Measurements from ENCODE around the gene C16orf82. TPM values are rescaled to one million over a fixed set of nuclear protein-coding genes. Genes with fewer than 3 reads are reported as not detected.
A peak's percentile ranks its signal among the peaks of the same experiment; 100 is the strongest.

The C16orf82 gene
- total and polyA plus RNA-seq, 9 of the 15 experiments (the other 6 are each of a cell fraction or from before 2014, with no cell fraction given): not detected

DNA sequence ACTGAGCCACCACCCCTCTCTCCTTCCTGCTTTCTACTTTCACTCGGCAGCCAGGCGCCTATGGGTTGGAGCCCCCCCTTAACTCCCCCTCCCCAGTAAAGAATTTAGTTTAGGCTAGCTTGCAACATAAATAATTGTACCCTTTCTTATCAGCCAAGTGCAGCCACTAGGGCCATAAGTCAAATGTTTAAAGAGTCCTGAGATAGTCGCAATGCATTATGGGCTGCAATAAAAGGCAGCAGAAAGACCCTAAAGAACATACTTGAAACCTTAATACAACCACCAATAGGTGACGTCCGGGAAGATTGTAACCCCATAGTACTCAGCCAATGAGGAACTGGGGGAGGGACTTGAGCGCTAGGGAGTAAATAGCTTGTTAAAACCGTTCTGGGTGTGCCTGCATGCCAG, 40.5 kb downstream of the C16orf82 start (continued):
- peak; percentile 24; the same call in 1 of the 2 replicates for TF ChIP-seq SPI1 (IDR thresholded peaks at IDR 0.05; ENCODE audit: borderline replicate concordance, low read depth, low read length)
- peak; percentile 15; the same call in 1 of the 2 replicates for TF ChIP-seq ZNF766 (CRISPR knock-in tag; conservative IDR thresholded peaks at IDR 0.05)
- TF ChIP-seq ZNF76 (CRISPR knock-in tag; IDR thresholded peaks at IDR 0.05; ENCODE audit: borderline replicate concordance): no peak
- TF ChIP-seq ZFPM2 (CRISPR knock-in tag; IDR thresholded peaks at IDR 0.05): no peak
- no peak for TF ChIP-seq SRSF1 (IDR thresholded peaks at IDR 0.05; ENCODE audit: low read depth, low read length)
- peak; percentile 78 for TF ChIP-seq CBFA2T3 (IDR thresholded peaks at IDR 0.05)
- peak; percentile 90 for TF ChIP-seq VEZF1 (CRISPR knock-in tag; IDR thresholded peaks at IDR 0.05)
- peak; percentile 23 for TF ChIP-seq TBP (optimal IDR thresholded peaks at IDR 0.05; ENCODE audit: low read depth, low read length)
- TF ChIP-seq, protein P1, sequence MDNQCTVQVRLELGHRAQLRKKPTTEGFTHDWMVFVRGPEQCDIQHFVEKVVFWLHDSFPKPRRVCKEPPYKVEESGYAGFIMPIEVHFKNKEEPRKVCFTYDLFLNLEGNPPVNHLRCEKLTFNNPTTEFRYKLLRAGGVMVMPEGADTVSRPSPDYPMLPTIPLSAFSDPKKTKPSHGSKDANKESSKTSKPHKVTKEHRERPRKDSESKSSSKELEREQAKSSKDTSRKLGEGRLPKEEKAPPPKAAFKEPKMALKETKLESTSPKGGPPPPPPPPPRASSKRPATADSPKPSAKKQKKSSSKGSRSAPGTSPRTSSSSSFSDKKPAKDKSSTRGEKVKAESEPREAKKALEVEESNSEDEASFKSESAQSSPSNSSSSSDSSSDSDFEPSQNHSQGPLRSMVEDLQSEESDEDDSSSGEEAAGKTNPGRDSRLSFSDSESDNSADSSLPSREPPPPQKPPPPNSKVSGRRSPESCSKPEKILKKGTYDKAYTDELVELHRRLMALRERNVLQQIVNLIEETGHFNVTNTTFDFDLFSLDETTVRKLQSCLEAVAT (IDR thresholded peaks at IDR 0.05): no peak
- peak; percentile 62 for TF ChIP-seq SOX6 (IDR thresholded peaks at IDR 0.05)
- TF ChIP-seq ETV6 (IDR thresholded peaks at IDR 0.05; ENCODE audit: borderline replicate concordance in 1 of 2, low read depth in 2 of 2, low read length in 1 of 2): no peak
- no peak for TF ChIP-seq ETV6 (CRISPR knock-in tag; IDR thresholded peaks at IDR 0.05; ENCODE audit: borderline replicate concordance)
- no peak for TF ChIP-seq MAZ (CRISPR knock-in tag; conservative IDR thresholded peaks at IDR 0.05 in 1 of 2, IDR thresholded peaks at IDR 0.05 in 1 of 2)
- TF ChIP-seq PREB (CRISPR knock-in tag; IDR thresholded peaks at IDR 0.05): no peak
- TF ChIP-seq, protein P2, sequence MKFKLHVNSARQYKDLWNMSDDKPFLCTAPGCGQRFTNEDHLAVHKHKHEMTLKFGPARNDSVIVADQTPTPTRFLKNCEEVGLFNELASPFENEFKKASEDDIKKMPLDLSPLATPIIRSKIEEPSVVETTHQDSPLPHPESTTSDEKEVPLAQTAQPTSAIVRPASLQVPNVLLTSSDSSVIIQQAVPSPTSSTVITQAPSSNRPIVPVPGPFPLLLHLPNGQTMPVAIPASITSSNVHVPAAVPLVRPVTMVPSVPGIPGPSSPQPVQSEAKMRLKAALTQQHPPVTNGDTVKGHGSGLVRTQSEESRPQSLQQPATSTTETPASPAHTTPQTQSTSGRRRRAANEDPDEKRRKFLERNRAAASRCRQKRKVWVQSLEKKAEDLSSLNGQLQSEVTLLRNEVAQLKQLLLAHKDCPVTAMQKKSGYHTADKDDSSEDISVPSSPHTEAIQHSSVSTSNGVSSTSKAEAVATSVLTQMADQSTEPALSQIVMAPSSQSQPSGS (CRISPR knock-in tag; IDR thresholded peaks at IDR 0.05): no peak
- TF ChIP-seq MEF2D (tag; conservative IDR thresholded peaks at IDR 0.05; ENCODE audit: low read depth): no peak
- TF ChIP-seq GTF2A2 (tag; IDR thresholded peaks at IDR 0.05): no peak
- no peak for TF ChIP-seq ZZZ3 (IDR thresholded peaks at IDR 0.05)
- TF ChIP-seq, protein P3, sequence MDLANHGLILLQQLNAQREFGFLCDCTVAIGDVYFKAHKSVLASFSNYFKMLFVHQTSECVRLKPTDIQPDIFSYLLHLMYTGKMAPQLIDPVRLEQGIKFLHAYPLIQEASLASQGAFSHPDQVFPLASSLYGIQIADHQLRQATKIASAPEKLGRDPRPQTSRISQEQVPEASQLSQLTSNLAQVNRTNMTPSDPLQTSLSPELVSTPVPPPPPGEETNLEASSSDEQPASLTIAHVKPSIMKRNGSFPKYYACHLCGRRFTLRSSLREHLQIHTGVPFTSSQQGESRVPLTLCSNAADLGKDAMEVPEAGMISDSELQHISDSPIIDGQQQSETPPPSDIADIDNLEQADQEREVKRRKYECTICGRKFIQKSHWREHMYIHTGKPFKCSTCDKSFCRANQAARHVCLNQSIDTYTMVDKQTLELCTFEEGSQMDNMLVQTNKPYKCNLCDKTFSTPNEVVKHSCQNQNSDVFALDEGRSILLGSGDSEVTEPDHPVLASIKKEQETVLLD (IDR thresholded peaks at IDR 0.05): no peak
- TF ChIP-seq ZNF24 (IDR thresholded peaks at IDR 0.05): no peak
- no peak for TF ChIP-seq SUPT5H (IDR thresholded peaks at IDR 0.05)
- no peak for TF ChIP-seq CGGBP1 (CRISPR knock-in tag; IDR thresholded peaks at IDR 0.05)
- TF ChIP-seq SRSF3 (IDR thresholded peaks at IDR 0.05; ENCODE audit: insufficient read depth, low read length): no peak
